PC-9 (cell line): ENCODE data around the gene CNOT1.

Source experiments
- EZH2 ChIP-seq: fragments of 200-600 bp; sonication (generic); IDR thresholded peaks from 2 replicates; pipeline ENCODE4 v1.8.0; 2017; ENCODE audit warnings: antibody characterized with exemption, low read depth
- TF ChIP-seq, protein P1 (sequence below): fragments of 200-600 bp; sonication (generic); conservative IDR thresholded peaks from 2 replicates; pipeline ENCODE4 v1.6.1; 2017; ENCODE audit warnings: mixed run types, antibody characterized with exemption, mild to moderate bottlenecking, moderate library complexity

DNA sequence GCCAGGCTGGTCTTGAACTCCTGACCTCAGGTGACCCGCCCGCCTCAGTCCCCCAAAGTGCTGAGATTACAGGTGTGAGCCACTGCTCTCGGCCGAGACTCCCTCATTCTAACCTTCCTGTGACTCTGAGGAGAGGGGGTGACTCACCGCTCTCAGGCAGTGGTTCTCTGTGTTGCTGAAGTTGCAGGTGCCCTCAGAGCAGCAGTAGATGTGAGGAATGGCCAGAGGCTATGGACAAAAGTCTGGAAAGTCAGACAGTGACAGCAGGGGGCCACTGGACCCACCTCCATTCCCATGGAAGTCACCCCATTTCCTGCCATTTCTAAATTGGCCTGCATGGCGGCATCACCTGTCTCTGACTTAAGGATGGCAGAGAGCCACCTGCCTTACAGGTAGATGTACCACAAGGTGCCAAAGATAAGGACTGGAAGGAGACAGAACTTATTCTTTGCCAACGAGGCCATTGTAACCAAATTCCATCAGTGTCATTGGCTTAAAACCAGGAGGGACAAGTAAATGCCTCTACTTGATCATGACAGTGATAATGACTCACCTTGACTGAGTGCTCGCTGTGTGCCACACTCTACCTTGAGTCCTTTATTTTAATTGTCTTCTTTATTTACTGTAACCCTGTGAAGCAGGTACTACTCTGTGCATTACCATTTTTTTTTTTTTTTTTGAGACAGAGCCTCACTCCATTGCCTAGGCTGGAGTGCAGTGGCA is 15.3 kb upstream of the CNOT1 start:
- TF ChIP-seq, protein P1, sequence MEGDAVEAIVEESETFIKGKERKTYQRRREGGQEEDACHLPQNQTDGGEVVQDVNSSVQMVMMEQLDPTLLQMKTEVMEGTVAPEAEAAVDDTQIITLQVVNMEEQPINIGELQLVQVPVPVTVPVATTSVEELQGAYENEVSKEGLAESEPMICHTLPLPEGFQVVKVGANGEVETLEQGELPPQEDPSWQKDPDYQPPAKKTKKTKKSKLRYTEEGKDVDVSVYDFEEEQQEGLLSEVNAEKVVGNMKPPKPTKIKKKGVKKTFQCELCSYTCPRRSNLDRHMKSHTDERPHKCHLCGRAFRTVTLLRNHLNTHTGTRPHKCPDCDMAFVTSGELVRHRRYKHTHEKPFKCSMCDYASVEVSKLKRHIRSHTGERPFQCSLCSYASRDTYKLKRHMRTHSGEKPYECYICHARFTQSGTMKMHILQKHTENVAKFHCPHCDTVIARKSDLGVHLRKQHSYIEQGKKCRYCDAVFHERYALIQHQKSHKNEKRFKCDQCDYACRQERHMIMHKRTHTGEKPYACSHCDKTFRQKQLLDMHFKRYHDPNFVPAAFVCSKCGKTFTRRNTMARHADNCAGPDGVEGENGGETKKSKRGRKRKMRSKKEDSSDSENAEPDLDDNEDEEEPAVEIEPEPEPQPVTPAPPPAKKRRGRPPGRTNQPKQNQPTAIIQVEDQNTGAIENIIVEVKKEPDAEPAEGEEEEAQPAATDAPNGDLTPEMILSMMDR, result no peak
- no peak for TF ChIP-seq EZH2
